ENCODE data around the gene PBRM1. TPM values are rescaled to one million over a fixed set of nuclear protein-coding genes. Genes with fewer than 3 reads are reported as not detected.

The PBRM1 gene
- total RNA-seq, 1 donor from 2014 or later = 90.1 TPM

- H3K27me3 Mint-ChIP-seq (ENCODE audit: low read depth) = no peaks in the 10 kb centered on the region
- H3K4me1 Mint-ChIP-seq = peaks cover 6% of the 10 kb centered on the region
- DNase-seq (ENCODE audit: low spot score in 2 of 2, unreplicated experiment in 2 of 2) = no peak
- H3K27ac Mint-ChIP-seq = no peak overlapping the region
- no peaks in the 10 kb centered on the region for H3K9me3 Mint-ChIP-seq
- peaks cover 26% of the 10 kb centered on the region for H3K36me3 Mint-ChIP-seq
- TF ChIP-seq, protein P1, sequence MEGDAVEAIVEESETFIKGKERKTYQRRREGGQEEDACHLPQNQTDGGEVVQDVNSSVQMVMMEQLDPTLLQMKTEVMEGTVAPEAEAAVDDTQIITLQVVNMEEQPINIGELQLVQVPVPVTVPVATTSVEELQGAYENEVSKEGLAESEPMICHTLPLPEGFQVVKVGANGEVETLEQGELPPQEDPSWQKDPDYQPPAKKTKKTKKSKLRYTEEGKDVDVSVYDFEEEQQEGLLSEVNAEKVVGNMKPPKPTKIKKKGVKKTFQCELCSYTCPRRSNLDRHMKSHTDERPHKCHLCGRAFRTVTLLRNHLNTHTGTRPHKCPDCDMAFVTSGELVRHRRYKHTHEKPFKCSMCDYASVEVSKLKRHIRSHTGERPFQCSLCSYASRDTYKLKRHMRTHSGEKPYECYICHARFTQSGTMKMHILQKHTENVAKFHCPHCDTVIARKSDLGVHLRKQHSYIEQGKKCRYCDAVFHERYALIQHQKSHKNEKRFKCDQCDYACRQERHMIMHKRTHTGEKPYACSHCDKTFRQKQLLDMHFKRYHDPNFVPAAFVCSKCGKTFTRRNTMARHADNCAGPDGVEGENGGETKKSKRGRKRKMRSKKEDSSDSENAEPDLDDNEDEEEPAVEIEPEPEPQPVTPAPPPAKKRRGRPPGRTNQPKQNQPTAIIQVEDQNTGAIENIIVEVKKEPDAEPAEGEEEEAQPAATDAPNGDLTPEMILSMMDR (IDR thresholded peaks at IDR 0.05; ENCODE audit: unreplicated experiment) = no peak
- no peak overlapping the region for H3K4me3 Mint-ChIP-seq
Measured at GRCh38 chr3:52554026-52554755, 131.5 kb downstream of the PBRM1 start.

- Mint-ChIP-seq H3K9me3 (no peaks in the 10 kb centered on the region), H3K27ac (no peak overlapping the region), H3K4me3 (no peak overlapping the region), H3K4me1 (peaks cover 6% of the 10 kb centered on the region), H3K27me3 (ENCODE audit: low read depth) (no peaks in the 10 kb centered on the region), H3K36me3 (peaks cover 26% of the 10 kb centered on the region)
- no peak for DNase-seq (ENCODE audit: low spot score in 2 of 2, unreplicated experiment in 2 of 2)
- TF ChIP-seq, protein P1 (IDR thresholded peaks at IDR 0.05; ENCODE audit: unreplicated experiment) = no peak
Measured at GRCh38 chr3:52552089-52552488, 133.6 kb downstream of the PBRM1 start.

DNA sequence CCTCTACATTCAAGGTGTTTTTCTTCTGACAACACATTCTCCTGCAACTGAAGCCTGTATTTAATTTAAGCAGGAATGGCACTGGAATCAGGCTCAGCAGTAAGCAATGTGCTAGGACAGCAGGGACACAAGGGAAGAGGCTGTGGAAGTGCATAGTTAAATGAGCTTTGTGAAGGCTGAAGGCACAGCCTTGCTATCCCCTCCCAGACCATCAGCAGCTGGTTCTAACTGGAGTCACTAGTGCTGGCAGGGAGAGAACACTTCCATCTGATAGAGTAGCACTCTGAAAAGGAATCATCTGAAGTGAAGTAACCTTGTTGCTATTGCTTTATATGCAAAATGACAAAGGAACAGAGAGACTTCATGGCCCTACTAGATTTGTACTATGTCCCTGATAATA is 134.6 kb downstream of the PBRM1 start:
- DNase-seq (ENCODE audit: low spot score in 2 of 2, unreplicated experiment in 2 of 2) = no peak
- no peaks in the 10 kb centered on the region for H3K9me3 Mint-ChIP-seq
- H3K27ac Mint-ChIP-seq = no peak overlapping the region
- H3K4me3 Mint-ChIP-seq = no peak overlapping the region
- H3K27me3 Mint-ChIP-seq (ENCODE audit: low read depth) = no peaks in the 10 kb centered on the region
- peaks cover 6% of the 10 kb centered on the region for H3K4me1 Mint-ChIP-seq
- TF ChIP-seq, protein P1 (IDR thresholded peaks at IDR 0.05; ENCODE audit: unreplicated experiment) = no peak
- H3K36me3 Mint-ChIP-seq = peaks cover 28% of the 10 kb centered on the region

DNA sequence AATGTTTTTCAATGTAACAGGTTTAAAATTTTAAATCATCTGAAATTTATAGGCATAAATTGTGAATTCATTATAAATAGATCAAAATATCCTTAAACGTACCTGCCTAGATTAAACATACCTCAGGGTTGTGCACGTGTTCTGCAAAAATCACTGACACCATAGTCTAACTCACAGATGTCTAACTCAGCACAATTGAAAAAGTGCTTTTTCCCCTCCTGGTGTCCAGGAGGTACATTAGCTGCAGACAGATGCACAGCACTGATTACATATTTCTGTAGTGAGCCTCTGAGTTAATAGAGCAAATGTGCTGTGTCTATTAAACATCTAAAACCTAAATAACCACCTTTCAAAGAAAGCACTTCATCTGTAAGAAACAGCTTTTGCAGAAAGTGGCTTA is 138.6 kb downstream of the PBRM1 start:
- no peak for DNase-seq (ENCODE audit: low spot score in 2 of 2, unreplicated experiment in 2 of 2)
- H3K27ac Mint-ChIP-seq = no peak overlapping the region
- peaks cover 22% of the 10 kb centered on the region for H3K36me3 Mint-ChIP-seq

DNA sequence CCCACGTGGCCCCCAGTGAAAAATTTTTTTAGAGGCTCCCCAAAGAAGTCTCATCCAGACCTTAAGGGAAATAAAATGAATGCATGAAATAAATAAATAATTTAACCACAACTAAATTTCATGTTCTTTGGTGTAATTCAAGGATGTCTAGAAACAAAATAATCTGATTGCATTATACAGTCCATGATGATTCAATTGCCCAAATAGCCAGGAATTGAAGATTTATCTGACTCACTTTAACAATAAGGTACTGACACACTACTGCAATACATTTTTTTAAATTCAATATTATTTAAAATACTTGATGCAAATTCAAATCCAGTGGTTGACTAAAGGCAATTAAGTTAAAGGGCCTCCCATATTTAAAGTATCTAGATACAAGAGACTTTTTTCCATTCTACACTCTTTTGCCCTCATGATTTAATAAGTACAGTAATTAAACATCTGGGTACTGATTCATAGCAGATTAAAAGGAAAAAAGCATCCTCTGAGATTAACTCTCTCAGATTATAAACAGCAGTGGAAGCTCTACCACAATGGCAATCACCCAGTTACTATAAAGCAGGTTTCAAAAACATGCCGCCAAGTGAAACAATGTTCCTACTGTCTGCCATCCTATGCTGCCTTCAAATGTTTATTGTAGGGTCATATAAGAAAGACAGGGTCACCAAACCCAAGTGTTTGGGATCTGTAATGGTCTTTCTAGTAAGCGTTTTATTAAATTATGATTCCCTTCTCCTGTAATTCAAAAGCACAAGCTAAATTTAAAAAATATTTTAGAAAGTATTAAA is 139.4 kb downstream of the PBRM1 start:
- Mint-ChIP-seq H3K27ac (no peak overlapping the region), H3K36me3 (peaks cover 22% of the 10 kb centered on the region), H3K9me3 (no peaks in the 10 kb centered on the region), H3K4me3 (no peak overlapping the region), H3K27me3 (ENCODE audit: low read depth) (no peaks in the 10 kb centered on the region), H3K4me1 (peaks cover 2% of the 10 kb centered on the region)
- TF ChIP-seq, protein P1 (IDR thresholded peaks at IDR 0.05; ENCODE audit: unreplicated experiment) = no peak
- DNase-seq (ENCODE audit: low spot score in 2 of 2, unreplicated experiment in 2 of 2) = no peak

More for the DNA sequence above, 138.6 kb downstream of the PBRM1 start:
- TF ChIP-seq, protein P1 (IDR thresholded peaks at IDR 0.05; ENCODE audit: unreplicated experiment) = no peak
- no peaks in the 10 kb centered on the region for H3K9me3 Mint-ChIP-seq
- no peaks in the 10 kb centered on the region for H3K27me3 Mint-ChIP-seq (ENCODE audit: low read depth)
- H3K4me3 Mint-ChIP-seq = no peak overlapping the region
- H3K4me1 Mint-ChIP-seq = peaks cover 2% of the 10 kb centered on the region
